CD4-positive, alpha-beta memory T cell (primary cell): ENCODE results near the gene SHLD1. TPM values are rescaled to one million over a fixed set of nuclear protein-coding genes. Genes with fewer than 3 reads are reported as not detected.

Experiments
- CTCF ChIA-PET: fragments of 350-600 bp; sonication (Branson Sonifier 250); formaldehyde crosslinking; loops from one replicate; lab custom pipeline; 2021; ENCODE audit warnings: inconsistent platforms; ENCODE audit not compliant: partially characterized antibody; lab: Charles Lee
- POLR2A ChIA-PET: fragments of 350-600 bp; sonication (Branson Sonifier 250); formaldehyde crosslinking; loops from one replicate; lab custom pipeline; 2021; ENCODE audit not compliant: partially characterized antibody; lab: Charles Lee
- DNase-seq, 5 donors: peaks; one replicate each; pipeline versions ENCODE4 v3.0.0 to v3.0.0-alpha.2; 2020 to 2022; ENCODE audit warnings: mixed read lengths in 1 of 5
- H3K27ac ChIP-seq: one replicate; pipeline ENCODE4 v1.7.0; 2013; ENCODE audit warnings: low read depth, low read length
- H3K27me3 ChIP-seq: 2 replicates; pipeline ENCODE4 v1.7.0; 2013; ENCODE audit warnings: mild to moderate bottlenecking, low read length, moderate library complexity; ENCODE audit not compliant: insufficient read depth
- H3K36me3 ChIP-seq: 2 replicates; pipeline ENCODE4 v1.7.0; 2013; ENCODE audit warnings: mild to moderate bottlenecking, low read length, moderate library complexity; ENCODE audit not compliant: insufficient read depth
- H3K4me1 ChIP-seq: 2 replicates; pipeline ENCODE4 v1.7.0; 2013; ENCODE audit warnings: mild to moderate bottlenecking, low read length, moderate library complexity; ENCODE audit not compliant: insufficient read depth
- H3K4me3 ChIP-seq, 2 donors: one replicate each; pipeline ENCODE4 v1.7.0; 2013; ENCODE audit warnings: low read length in 2 of 2, mild to moderate bottlenecking in 1 of 2
- H3K9me3 ChIP-seq, 2 donors: one replicate each; pipeline ENCODE4 v1.7.0; 2013; ENCODE audit warnings: low read length in 2 of 2, control low read depth in 1 of 2; ENCODE audit not compliant: control insufficient read depth in 1 of 2
- H3K27ac Mint-ChIP-seq, 7 donors: one replicate each; pipeline ENCODE4 v1.8.0; 2020 to 2021; ENCODE audit warnings: mixed read lengths in 7 of 7, mild to moderate bottlenecking in 6 of 7, inconsistent platforms in 3 of 7, moderate library complexity in 3 of 7
- H3K27me3 Mint-ChIP-seq, 2 donors: one replicate each; pipeline ENCODE4 v1.8.0; 2020 to 2021; ENCODE audit warnings: mixed read lengths in 2 of 2
- H3K36me3 Mint-ChIP-seq, 2 donors: one replicate each; pipeline ENCODE4 v1.8.0; 2020 to 2021; ENCODE audit warnings: mixed read lengths in 2 of 2, inconsistent platforms in 1 of 2, mild to moderate bottlenecking in 1 of 2
- H3K4me1 Mint-ChIP-seq, 4 donors: one replicate each; pipeline ENCODE4 v1.8.0; 2020 to 2021; ENCODE audit warnings: mixed read lengths in 4 of 4, mild to moderate bottlenecking in 1 of 4
- H3K4me3 Mint-ChIP-seq, 8 donors: one replicate each; pipeline ENCODE4 v1.8.0; 2020 to 2021; ENCODE audit warnings: mixed read lengths in 8 of 8, mild to moderate bottlenecking in 7 of 8, moderate library complexity in 6 of 8, inconsistent platforms in 3 of 8
- H3K9me3 Mint-ChIP-seq, 8 donors: one replicate each; pipeline ENCODE4 v1.8.0; 2020 to 2021; ENCODE audit warnings: mixed read lengths in 8 of 8, mild to moderate bottlenecking in 5 of 8, inconsistent platforms in 3 of 8, moderate library complexity in 1 of 8
- intact Hi-C: fragments of 100-400 bp; cut with micrococcal nuclease; formaldehyde crosslinking; loops from one replicate; pipeline ENCODE4 v1.15.1; 2023
- polyA plus RNA-seq, 2 donors: library from polyadenylated mRNA; unstranded; fragments of 300-500 nt; fragmentation: Illumina TruSeq; gene quantifications; one replicate each; pipeline ENCODE4 v1.2.3, GENCODE V29; 2021
- total RNA-seq, 2 experiments: library from RNA; stranded (reverse); gene quantifications; one replicate each; pipeline ENCODE4 v1.2.3, GENCODE V29; 2021

The SHLD1 gene
- total and polyA plus RNA-seq, 4 experiments from 2014 or later: 13.6 to 22.0 (median 18.2) TPM

GRCh38 chr20:5766085-5766764 lies 16.0 kb downstream of the SHLD1 start:
- Histone ChIP-seq H3K27ac (no peak overlapping the region), H3K36me3 (peaks cover 3% of the 10 kb centered on the region), H3K4me1 (peaks cover 11% of the 10 kb centered on the region), H3K27me3 (no peaks in the 10 kb centered on the region), H3K9me3 (no peaks in the 10 kb centered on the region), H3K4me3 (no peak overlapping the region)
- ChIA-PET CTCF (interaction anchor here (1.3 kb wide), 1 partner anchor 36 kb away, joined by 3 read pairs; no protein-coding TSS in a partner anchor), POLR2A (interaction anchor here (1.6 kb wide), 1 partner anchor 15 kb away, joined by 4 read pairs; no protein-coding TSS in a partner anchor)
- intact Hi-C loops: no loop called here
- no peak overlapping the region for H3K4me3 Mint-ChIP-seq
- peaks cover 27 to 32% (median 29%) of the 10 kb centered on the region in 4 donors for H3K4me1 Mint-ChIP-seq
- peak overlapping the region in 3 of 7 donors; percentile 5 to 58 (median 9) for H3K27ac Mint-ChIP-seq
- peaks cover 24 to 37% of the 10 kb centered on the region in 2 donors for H3K36me3 Mint-ChIP-seq
- peaks cover 0 to 2% (median 0%) of the 10 kb centered on the region in 8 donors for H3K9me3 Mint-ChIP-seq
- DNase-seq: no peak
- H3K27me3 Mint-ChIP-seq: no peaks in the 10 kb centered on the region

GRCh38 chr20:5767493-5768098 lies 17.4 kb downstream of the SHLD1 start:
- CTCF ChIA-PET: interaction anchor here (1.3 kb wide), 1 partner anchor 37 kb away, joined by 3 read pairs; no protein-coding TSS in a partner anchor
- peaks cover 26 to 31% (median 29%) of the 10 kb centered on the region in 4 donors for H3K4me1 Mint-ChIP-seq
- no peak overlapping the region for H3K4me3 Mint-ChIP-seq
- intact Hi-C loops: no loop called here
- H3K27me3 Mint-ChIP-seq: no peaks in the 10 kb centered on the region
- H3K4me1 ChIP-seq: peaks cover 6% of the 10 kb centered on the region
- H3K27ac Mint-ChIP-seq: peak overlapping the region in 4 of 7 donors; percentile 15 to 60 (median 34)
- no peak overlapping the region for H3K27ac ChIP-seq
- H3K4me3 ChIP-seq: no peak overlapping the region
- POLR2A ChIA-PET: interaction anchor here (1.2 kb wide), 1 partner anchor 53 kb away, joined by 3 read pairs; no protein-coding TSS in a partner anchor
- H3K36me3 ChIP-seq: peaks cover 3% of the 10 kb centered on the region
- H3K9me3 ChIP-seq: no peaks in the 10 kb centered on the region
- H3K9me3 Mint-ChIP-seq: peaks cover 0 to 2% (median 0%) of the 10 kb centered on the region in 8 donors
- no peaks in the 10 kb centered on the region for H3K27me3 ChIP-seq
- no peak for DNase-seq
- H3K36me3 Mint-ChIP-seq: peaks cover 28 to 41% of the 10 kb centered on the region in 2 donors

DNA sequence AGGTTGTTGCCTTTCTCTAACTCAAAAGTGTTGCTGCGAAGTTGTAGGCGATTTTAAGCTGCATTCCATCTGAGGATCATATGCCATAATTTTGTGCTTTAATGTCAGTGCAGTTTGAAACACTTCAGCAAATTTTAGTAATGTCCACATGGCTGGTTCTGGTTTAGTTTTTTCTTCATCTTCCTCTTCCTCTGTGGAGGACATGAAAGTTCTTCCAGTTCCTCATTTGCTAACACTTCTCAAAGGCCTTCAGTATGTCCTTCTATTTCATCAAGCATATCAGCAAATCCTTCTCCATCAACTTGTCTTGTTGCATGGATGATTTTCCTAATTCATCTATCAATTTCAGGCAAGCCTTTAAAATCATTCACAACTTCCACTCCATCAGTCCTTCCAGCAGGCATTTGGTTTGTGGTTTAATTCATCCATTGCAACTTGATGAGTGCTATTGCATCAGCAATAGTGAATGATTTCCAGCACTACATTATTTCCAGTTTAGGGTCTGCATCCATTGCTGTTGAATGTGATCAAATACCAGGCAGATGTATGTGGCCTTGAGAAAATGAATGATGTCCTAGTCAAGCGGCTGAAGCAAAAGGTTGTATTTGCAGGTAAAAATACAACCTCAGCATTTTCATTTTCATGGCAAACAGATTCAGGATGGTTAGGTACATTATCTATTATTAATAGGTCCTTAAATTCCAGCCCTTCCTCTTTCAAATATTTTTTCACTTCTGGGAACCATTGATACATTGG lies 20.2 kb downstream of the SHLD1 start:
- no peak overlapping the region for H3K27ac ChIP-seq
- H3K27ac Mint-ChIP-seq: peak overlapping the region in 4 of 7 donors; percentile 30 to 65 (median 35)
- no peak overlapping the region for H3K4me3 Mint-ChIP-seq

DNA sequence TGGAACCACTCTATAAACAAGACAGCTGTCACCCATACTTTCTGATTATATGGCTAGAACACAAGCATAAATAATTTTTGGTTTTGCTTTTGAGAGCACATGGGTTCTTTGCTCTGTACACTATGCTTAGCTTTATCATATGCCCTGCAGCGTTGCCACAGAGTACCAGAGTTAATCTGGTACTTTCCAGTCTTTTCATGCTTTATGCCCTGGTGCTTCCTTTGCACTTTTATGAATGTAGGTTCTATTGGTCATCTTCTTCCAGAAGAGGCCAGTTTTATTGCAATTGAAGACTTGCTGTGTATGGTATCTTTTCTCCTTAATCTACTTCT lies 20.8 kb downstream of the SHLD1 start:
- no peak overlapping the region for H3K27ac ChIP-seq
- no peak overlapping the region for H3K4me3 Mint-ChIP-seq
- CTCF ChIA-PET: no interaction called here
- POLR2A ChIA-PET: interaction anchor here (0.6 kb wide), 1 partner anchor 35 kb away, joined by 4 read pairs; no protein-coding TSS in a partner anchor
- no peak for DNase-seq
- no peaks in the 10 kb centered on the region for H3K27me3 ChIP-seq
- no peaks in the 10 kb centered on the region for H3K9me3 Mint-ChIP-seq
- H3K36me3 ChIP-seq: peaks cover 19% of the 10 kb centered on the region
- H3K36me3 Mint-ChIP-seq: peaks cover 43 to 60% of the 10 kb centered on the region in 2 donors
- intact Hi-C loops: no loop called here
- H3K27me3 Mint-ChIP-seq: no peaks in the 10 kb centered on the region
- peak overlapping the region in 4 of 7 donors; percentile 32 to 63 (median 48) for H3K27ac Mint-ChIP-seq
- peaks cover 19 to 31% (median 27%) of the 10 kb centered on the region in 4 donors for H3K4me1 Mint-ChIP-seq
- H3K4me3 ChIP-seq: no peak overlapping the region
- H3K4me1 ChIP-seq: peaks cover 6% of the 10 kb centered on the region
- H3K9me3 ChIP-seq: no peaks in the 10 kb centered on the region

More for the DNA sequence above, 20.2 kb downstream of the SHLD1 start:
- H3K4me1 Mint-ChIP-seq: peaks cover 19 to 31% (median 28%) of the 10 kb centered on the region in 4 donors
- H3K9me3 Mint-ChIP-seq: no peaks in the 10 kb centered on the region
- Histone ChIP-seq H3K4me1 (peaks cover 6% of the 10 kb centered on the region), H3K27me3 (no peaks in the 10 kb centered on the region), H3K36me3 (peaks cover 16% of the 10 kb centered on the region), H3K4me3 (no peak overlapping the region), H3K9me3 (no peaks in the 10 kb centered on the region)
- ChIA-PET POLR2A (no interaction called here), CTCF (no interaction called here)
- H3K36me3 Mint-ChIP-seq: peaks cover 41 to 60% of the 10 kb centered on the region in 2 donors
- H3K27me3 Mint-ChIP-seq: no peaks in the 10 kb centered on the region
- no peak for DNase-seq
- intact Hi-C loops: no loop called here

- intact Hi-C loops: no loop called here
- no peak overlapping the region for H3K4me3 ChIP-seq
- no peaks in the 10 kb centered on the region for H3K27me3 Mint-ChIP-seq
- H3K27me3 ChIP-seq: no peaks in the 10 kb centered on the region
- ChIA-PET CTCF (no interaction called here), POLR2A (no interaction called here)
- H3K27ac Mint-ChIP-seq: peak overlapping the region in 3 of 7 donors; percentile 27 to 85 (median 72)
- H3K36me3 ChIP-seq: peaks cover 22% of the 10 kb centered on the region
- DNase-seq: no peak
- no peaks in the 10 kb centered on the region for H3K9me3 Mint-ChIP-seq
- peaks cover 16 to 22% (median 20%) of the 10 kb centered on the region in 4 donors for H3K4me1 Mint-ChIP-seq
- peaks cover 6% of the 10 kb centered on the region for H3K4me1 ChIP-seq
- peaks cover 38 to 47% of the 10 kb centered on the region in 2 donors for H3K36me3 Mint-ChIP-seq
- H3K9me3 ChIP-seq: no peaks in the 10 kb centered on the region
- no peak overlapping the region for H3K4me3 Mint-ChIP-seq
- H3K27ac ChIP-seq: no peak overlapping the region
Measured at GRCh38 chr20:5772704-5773103, 22.5 kb downstream of the SHLD1 start.

DNA sequence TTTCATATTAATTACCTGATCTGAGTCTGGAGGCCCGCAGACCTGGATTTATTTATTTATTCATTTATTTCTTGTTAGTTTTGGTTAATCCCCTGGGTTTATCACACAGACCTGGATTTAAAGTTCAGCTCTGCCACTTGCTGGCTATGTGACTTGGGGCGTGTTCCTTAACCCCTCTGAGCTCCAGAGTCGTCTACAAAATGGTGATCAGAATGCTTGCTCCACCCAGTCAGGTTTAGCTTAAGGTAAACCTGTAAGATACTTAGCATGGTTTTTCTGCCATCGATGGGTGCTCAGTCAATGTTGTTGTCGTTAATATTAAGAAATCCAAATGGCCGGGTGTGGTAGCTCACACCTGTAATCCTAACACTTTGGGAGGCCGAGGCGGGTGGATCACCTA lies 23.4 kb downstream of the SHLD1 start:
- Histone ChIP-seq H3K36me3 (peaks cover 22% of the 10 kb centered on the region), H3K4me3 (no peak overlapping the region), H3K27ac (no peak overlapping the region), H3K4me1 (peaks cover 6% of the 10 kb centered on the region), H3K9me3 (no peaks in the 10 kb centered on the region), H3K27me3 (no peaks in the 10 kb centered on the region)
- peaks cover 36 to 43% of the 10 kb centered on the region in 2 donors for H3K36me3 Mint-ChIP-seq
- no peak overlapping the region for H3K4me3 Mint-ChIP-seq
- intact Hi-C loops: no loop called here
- DNase-seq: no peak
- ChIA-PET POLR2A (no interaction called here), CTCF (no interaction called here)
- no peak overlapping the region for H3K27ac Mint-ChIP-seq
- peaks cover 16 to 22% (median 18%) of the 10 kb centered on the region in 4 donors for H3K4me1 Mint-ChIP-seq
- no peaks in the 10 kb centered on the region for H3K9me3 Mint-ChIP-seq
- H3K27me3 Mint-ChIP-seq: no peaks in the 10 kb centered on the region
